Activated CD4-positive, alpha-beta T cell treated with anti-CD3 and anti-CD28 coated beads, Interleukin-10, Interleukin-2, amounts not matched to agents 100 ng/mL and 50 ng/mL, durations not matched to agents 16 hours and 8 hours (primary cell): Measurements from ENCODE around the gene FREM1.

Source experiments
- DNase-seq: peaks from one replicate; pipeline ENCODE4 v3.0.0-alpha.2; 2020

FREM1 gene

GRCh38 chr9:14866200-14866749 is 44.0 kb downstream of the FREM1 start:
- DNase-seq = no peak

GRCh38 chr9:14864309-14864708 is 45.9 kb downstream of the FREM1 start:
- no peak for DNase-seq

- no peak for DNase-seq
Observed at GRCh38 chr9:14863402-14863801, 46.8 kb downstream of the FREM1 start.

DNA sequence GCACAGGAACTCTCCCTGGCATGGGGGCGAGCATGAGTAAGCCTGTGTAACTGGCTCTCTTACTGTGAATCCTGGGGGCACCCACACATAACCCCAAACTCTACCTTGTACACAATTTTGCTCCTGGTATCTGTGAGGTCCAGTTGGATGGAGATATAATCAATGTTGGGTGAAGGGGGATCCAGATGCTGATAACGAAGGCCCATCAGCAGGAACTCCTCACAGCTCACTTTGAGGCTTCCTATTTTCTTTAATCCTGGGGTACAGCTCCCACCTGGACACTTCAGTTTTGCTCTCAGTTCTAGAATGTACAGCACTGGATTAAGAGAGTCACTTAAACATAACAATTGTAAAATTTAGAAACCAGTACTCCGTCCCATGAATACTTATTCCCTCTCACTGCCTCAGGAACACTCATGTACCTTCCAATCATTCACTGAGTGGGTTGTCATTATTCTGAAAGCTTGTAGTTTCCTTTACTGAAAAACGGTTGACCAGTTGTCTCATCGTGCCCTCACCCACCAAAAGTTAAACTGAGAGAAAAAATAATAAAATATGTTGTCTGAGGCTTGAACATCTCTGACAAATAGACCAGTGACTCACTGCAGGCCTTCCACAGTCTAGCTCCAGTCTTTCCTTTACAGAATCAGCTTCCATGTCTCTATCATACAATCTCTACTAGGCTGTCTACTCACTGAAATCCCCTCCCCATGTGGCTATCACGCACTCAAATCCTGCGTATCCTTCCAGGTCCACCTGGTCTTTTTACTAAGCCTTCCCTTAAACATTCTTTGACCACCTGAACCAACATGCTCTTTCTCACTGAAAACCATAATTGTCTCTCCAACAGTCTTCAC is 52.6 kb downstream of the FREM1 start:
- DNase-seq = no peak

DNA sequence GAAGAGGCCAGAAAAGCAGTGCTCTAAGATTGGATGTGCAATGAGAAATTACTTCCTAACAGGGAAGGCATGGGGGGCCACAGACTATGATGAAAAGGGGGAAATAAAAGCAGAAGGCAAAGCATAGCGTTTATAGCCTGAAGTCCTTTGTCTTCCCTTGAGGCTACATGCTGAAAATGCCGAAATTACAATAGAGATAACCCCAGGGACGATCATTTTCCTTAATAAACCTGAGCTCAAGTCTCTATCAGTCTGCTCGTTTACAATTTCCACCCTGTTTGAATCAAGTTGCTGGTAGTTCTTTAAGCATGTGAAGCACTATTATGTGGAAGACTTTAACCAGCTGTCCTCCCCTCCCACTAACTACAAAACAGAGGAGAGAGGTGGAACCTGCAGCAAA is 60.4 kb downstream of the FREM1 start:
- DNase-seq = no peak

DNA sequence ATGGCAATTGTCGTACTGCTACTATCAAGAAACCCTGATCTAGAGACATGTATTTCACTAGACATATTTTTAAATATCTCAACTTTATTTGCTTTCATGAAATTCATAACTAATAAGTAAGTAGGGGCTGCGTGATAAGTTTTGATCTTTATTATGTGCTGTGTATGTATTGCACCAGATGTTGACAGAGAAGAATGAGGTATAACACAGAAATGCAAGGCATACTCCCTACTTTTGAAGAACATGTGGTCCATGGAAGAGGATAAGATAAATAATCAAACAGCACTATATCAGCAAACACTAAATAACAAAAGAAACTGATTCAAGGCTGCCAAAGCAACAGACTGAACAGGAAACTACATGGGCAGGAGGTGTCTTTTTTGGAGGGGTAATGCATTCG is 60.9 kb downstream of the FREM1 start:
- DNase-seq = no peak

GRCh38 chr9:14846871-14847311 is 63.3 kb downstream of the FREM1 start:
- peak; percentile 73 for DNase-seq

- DNase-seq = no peak
Observed at GRCh38 chr9:14843163-14843562, 67.1 kb downstream of the FREM1 start.

GRCh38 chr9:14842269-14842668 is 68.0 kb downstream of the FREM1 start:
- no peak for DNase-seq

DNA sequence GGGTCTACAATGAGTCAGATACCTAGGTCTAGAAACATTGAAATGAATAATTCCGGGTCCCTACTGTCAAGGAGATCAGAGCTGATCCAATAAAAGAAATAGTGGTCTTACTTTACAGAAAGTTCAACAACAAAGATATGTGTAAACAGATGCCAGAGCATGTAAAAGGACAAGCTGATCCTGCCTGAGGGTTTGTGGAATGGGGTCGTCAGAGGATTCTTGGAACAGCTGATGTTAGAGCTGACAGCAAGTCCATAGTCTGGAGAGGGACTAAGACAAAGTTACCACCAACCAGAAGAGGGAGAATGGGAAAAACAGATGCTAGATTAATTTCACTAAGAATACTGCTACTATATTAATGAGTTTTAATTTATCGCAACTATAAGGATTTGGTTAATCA is 71.5 kb downstream of the FREM1 start:
- no peak for DNase-seq

DNA sequence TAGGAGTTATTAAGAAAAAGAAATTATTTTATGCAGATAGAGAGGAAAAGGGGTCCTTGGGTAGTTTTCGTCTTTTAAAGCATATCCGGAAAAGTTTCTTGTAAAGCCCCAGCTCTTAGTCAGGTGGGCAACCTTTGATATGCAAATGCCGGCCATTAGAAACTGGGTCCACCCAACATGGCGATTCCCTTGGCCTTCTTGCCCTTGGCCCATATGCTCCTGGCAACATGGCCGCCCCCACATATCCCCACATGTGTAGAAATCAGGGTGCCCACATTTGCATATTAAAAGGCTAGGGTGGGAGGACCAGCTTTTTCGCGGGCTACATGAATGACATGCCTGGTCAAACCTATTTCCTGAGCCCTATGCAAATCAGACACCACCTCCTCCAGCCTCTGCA is 73.3 kb downstream of the FREM1 start:
- DNase-seq = no peak

DNA sequence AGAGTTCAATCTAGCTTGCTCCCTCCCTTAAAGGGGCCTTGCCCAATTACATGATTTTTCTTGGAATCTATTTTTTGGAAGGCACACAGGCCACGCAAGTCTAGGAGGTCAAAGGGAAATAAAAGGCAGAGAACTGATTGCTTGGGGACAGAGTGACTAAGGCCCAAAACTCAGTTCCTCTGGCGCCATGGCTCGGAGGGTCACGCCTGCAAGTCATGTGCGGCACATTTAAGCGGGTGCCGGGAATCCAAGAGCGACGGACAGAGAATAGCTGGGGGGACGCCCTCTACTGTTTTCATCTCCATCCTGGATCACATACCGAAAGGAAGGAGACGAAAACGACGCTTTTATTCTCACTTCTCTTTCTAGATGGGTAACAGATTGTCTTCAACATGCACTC is 78.6 kb downstream of the FREM1 start:
- no peak for DNase-seq

DNA sequence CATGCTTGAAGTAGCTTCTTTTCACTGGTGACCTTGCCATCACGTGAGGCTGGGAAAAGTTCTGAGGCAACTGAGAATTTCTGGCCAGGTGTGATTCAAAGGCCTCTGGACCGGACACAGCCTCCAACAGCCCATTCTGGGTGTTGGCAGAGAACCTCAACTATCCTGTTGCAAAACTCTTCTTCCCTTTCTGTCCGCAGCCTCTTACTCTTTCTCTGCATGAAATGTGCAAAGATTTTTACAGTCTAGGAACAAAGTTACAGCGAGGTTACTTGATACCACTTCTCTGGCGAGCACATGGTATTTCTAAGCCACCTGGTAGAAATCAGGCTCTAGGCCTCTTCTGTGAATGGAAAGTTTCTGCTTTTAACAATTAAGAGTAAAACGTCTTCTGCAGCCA is 79.2 kb downstream of the FREM1 start:
- no peak for DNase-seq

- no peak for DNase-seq
Observed at GRCh38 chr9:14830057-14830456, 80.2 kb downstream of the FREM1 start.

- DNase-seq = no peak
Observed at GRCh38 chr9:14829204-14829603, 81.0 kb downstream of the FREM1 start.

DNA sequence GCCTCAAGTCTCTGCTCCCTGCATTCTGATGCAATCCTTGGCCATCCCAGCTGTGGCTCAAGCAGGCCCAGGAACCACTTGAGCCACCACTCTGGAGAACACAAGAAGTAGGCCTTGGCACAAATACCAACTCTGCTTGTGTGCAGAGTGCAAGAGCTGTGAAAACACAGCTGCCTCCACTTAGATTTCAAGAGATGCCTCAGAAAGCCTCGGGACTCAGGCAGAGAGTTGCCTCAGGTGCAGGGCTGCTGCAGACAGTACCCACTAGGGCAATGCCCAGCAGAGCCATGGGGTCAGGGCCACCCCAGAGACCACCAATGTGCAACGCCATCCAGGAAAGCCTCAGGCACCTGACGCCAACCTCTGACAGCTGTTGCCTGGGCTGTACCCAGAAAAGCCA is 82.4 kb downstream of the FREM1 start:
- no peak for DNase-seq

- DNase-seq = no peak
Observed at GRCh38 chr9:14824481-14824880, 85.7 kb downstream of the FREM1 start.

DNA sequence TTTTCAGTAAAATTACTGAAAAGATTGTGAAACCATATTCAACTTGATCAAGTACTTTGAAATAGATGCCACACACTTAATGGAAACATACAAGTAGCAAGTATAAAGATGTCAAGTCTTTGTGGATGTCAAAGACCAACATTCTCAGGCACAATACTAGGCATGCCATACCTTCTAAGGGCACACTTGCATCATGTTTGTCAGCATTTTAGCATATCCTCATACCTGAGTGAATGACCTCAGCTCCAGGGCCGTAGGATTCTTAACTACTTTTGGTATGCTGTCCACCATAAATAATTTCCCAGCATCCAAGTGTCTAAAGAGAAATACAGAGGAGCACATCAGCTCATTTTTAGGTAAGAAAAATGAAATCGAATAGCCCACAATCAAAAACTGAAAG is 86.4 kb downstream of the FREM1 start:
- DNase-seq = no peak

DNA sequence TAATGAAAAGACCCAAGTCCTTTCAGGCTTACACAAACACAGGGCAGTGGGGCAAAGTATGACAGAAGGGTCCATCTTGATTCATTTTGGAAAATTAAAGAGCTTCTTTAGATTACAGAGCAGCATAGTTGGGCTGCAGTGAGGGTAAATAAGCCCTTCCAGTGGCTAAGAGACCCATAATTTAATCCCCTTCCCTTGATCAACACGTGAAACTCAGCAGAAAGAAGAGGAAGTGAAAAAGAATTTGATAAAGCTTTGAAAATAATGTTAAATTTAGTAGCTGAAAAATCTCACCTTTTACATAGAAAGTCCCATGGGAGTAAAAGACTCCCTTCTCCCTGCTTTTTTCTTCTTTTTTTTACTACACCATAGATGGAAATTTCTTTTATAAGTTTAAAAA is 87.6 kb downstream of the FREM1 start:
- no peak for DNase-seq

DNA sequence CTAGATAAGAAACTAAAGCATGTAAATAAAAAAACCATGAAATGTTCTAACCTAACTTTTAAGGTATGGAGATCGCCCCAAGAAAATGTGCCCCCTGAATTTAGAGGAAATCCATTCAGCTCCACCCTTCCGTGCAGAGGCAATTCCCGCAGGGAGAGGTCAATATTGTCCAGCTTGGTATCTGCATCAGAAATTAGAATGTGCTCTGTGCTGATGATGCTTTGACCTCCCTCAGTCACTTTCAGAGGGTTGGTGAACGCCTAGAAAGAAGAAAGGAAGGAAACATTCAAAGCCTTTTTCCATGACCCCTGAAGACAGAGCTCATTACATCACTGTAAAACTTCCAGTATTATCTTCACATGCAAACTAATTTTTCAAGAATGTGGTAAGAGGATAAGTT is 91.0 kb downstream of the FREM1 start:
- DNase-seq = no peak

DNA sequence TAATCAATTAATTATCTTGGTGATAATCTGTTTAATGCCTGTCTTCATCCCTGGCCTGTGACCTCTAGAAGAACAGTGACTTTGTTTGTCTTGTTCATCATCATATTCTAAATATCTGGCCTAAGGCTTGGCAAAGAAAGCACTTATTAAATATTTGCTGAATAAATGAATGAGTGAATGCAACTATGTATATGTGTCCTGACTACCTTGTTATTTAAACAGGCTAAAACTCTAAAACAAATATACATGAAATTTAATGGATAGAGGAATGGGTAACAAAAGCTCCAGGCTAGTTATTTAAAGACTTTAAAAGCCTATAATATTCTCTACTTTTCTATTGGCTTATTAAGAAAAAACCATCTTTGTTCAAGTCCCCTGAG is 96.0 kb downstream of the FREM1 start:
- no peak for DNase-seq

- no peak for DNase-seq
Observed at GRCh38 chr9:14813336-14814248, 96.6 kb downstream of the FREM1 start.

- DNase-seq = no peak
Observed at GRCh38 chr9:14812806-14813205, 97.4 kb downstream of the FREM1 start.

- DNase-seq = no peak
Observed at GRCh38 chr9:14811844-14812243, 98.4 kb downstream of the FREM1 start.
